ENCODE results near the gene CCDC88B. TPM values are rescaled to one million over a fixed set of nuclear protein-coding genes. Genes with fewer than 3 reads are reported as not detected.
A peak's percentile ranks its signal among the peaks of the same experiment; 100 is the strongest.

CCDC88B gene
- total and polyA plus RNA-seq, 9 of the 15 experiments (the other 6 are each of a cell fraction or from before 2014, with no cell fraction given), result 0.13 to 18.1 (median 7.9) TPM

- TF ChIP-seq PHF8 (IDR thresholded peaks at IDR 0.05; ENCODE audit: borderline replicate concordance, low read length) (peak; percentile 72; the same call in 1 of the 2 replicates), ZNF174 (CRISPR knock-in tag; IDR thresholded peaks at IDR 0.05) (no peak), POLR2G (IDR thresholded peaks at IDR 0.05; ENCODE audit: low read depth, low read length) (peak; percentile 68; the same call in 1 of the 2 replicates), NR3C1 (CRISPR knock-in tag; IDR thresholded peaks at IDR 0.05) (no peak), STAT5A (IDR thresholded peaks at IDR 0.05; ENCODE audit: borderline replicate concordance, low read length) (no peak), TGIF2 (CRISPR knock-in tag; IDR thresholded peaks at IDR 0.05) (peak; percentile 53; the same call in 1 of the 2 replicates), ZNF830 (CRISPR knock-in tag; IDR thresholded peaks at IDR 0.05) (no peak), ZNF134 (CRISPR knock-in tag; conservative IDR thresholded peaks at IDR 0.05) (no peak), ZSCAN29 (IDR thresholded peaks at IDR 0.05) (no peak), ZNF395 (CRISPR knock-in tag; IDR thresholded peaks at IDR 0.05) (no peak), MAX (CRISPR knock-in tag; IDR thresholded peaks at IDR 0.05) (peak; percentile 47; the same call in 1 of the 2 replicates), TCF7 (IDR thresholded peaks at IDR 0.05; ENCODE audit: borderline replicate concordance) (no peak), THRAP3 (IDR thresholded peaks at IDR 0.05; ENCODE audit: borderline replicate concordance) (no peak), GATA2 (CRISPR knock-in tag; IDR thresholded peaks at IDR 0.05) (no peak)
- TF ChIP-seq, protein P1, sequence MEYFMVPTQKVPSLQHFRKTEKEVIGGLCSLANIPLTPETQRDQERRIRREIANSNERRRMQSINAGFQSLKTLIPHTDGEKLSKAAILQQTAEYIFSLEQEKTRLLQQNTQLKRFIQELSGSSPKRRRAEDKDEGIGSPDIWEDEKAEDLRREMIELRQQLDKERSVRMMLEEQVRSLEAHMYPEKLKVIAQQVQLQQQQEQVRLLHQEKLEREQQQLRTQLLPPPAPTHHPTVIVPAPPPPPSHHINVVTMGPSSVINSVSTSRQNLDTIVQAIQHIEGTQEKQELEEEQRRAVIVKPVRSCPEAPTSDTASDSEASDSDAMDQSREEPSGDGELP (CRISPR knock-in tag; IDR thresholded peaks at IDR 0.05; ENCODE audit: borderline replicate concordance), result peak; percentile 55; the same call in 1 of the 2 replicates
- TF ChIP-seq, protein P2, sequence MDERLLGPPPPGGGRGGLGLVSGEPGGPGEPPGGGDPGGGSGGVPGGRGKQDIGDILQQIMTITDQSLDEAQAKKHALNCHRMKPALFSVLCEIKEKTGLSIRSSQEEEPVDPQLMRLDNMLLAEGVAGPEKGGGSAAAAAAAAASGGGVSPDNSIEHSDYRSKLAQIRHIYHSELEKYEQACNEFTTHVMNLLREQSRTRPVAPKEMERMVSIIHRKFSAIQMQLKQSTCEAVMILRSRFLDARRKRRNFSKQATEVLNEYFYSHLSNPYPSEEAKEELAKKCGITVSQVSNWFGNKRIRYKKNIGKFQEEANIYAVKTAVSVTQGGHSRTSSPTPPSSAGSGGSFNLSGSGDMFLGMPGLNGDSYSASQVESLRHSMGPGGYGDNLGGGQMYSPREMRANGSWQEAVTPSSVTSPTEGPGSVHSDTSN (CRISPR knock-in tag; IDR thresholded peaks at IDR 0.05; ENCODE audit: low read depth), result no peak
- TF ChIP-seq, protein P2 (tag; conservative IDR thresholded peaks at IDR 0.05; ENCODE audit: low read depth), result no peak
- TF ChIP-seq, protein P3, sequence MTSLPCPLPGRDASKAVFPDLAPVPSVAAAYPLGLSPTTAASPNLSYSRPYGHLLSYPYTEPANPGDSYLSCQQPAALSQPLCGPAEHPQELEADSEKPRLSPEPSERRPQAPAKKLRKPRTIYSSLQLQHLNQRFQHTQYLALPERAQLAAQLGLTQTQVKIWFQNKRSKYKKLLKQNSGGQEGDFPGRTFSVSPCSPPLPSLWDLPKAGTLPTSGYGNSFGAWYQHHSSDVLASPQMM (CRISPR knock-in tag; IDR thresholded peaks at IDR 0.05), result no peak
- TF ChIP-seq, protein P4, sequence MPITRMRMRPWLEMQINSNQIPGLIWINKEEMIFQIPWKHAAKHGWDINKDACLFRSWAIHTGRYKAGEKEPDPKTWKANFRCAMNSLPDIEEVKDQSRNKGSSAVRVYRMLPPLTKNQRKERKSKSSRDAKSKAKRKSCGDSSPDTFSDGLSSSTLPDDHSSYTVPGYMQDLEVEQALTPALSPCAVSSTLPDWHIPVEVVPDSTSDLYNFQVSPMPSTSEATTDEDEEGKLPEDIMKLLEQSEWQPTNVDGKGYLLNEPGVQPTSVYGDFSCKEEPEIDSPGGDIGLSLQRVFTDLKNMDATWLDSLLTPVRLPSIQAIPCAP (CRISPR knock-in tag; IDR thresholded peaks at IDR 0.05; ENCODE audit: borderline replicate concordance), result no peak
Measured at GRCh38 chr11:64372802-64373597, 33.0 kb downstream of the CCDC88B start (continued).
